MG63 (cell line): ENCODE results near the gene PRR23E. TPM values are rescaled to one million over a fixed set of nuclear protein-coding genes. Genes with fewer than 3 reads are reported as not detected.

ENCODE experiments used
- DNase-seq: peaks from one replicate; pipeline ENCODE4 v3.0.0-alpha.2; 2020
- H3K27me3 ChIP-seq: fragments of 250-450 bp; sonication (Bioruptor Pico); 2 replicates; pipeline ENCODE4 v1.5.1; 2020; ENCODE audit warnings: mild to moderate bottlenecking, moderate library complexity
- H3K36me3 ChIP-seq: fragments of 250-450 bp; sonication (Bioruptor Pico); 2 replicates; pipeline ENCODE4 v1.5.1; 2020; ENCODE audit warnings: mild to moderate bottlenecking, moderate library complexity
- H3K4me3 ChIP-seq: fragments of 250-450 bp; sonication (Bioruptor Pico); 2 replicates; pipeline ENCODE4 v1.5.1; 2020; ENCODE audit warnings: mild to moderate bottlenecking, moderate library complexity
- H3K9me3 ChIP-seq: fragments of 250-450 bp; sonication (Bioruptor Pico); 2 replicates; pipeline ENCODE4 v1.5.1; 2020; ENCODE audit warnings: mild to moderate bottlenecking, moderate library complexity
- total RNA-seq: library from RNA; depleted of rRNA; stranded (reverse); fragments of >200 nt; shearing (Covaris generic); gene quantifications from 2 replicates; pipeline ENCODE4 v1.2.3, GENCODE V29; 2014; ENCODE audit warnings: low replicate concordance

PRR23E gene
- total RNA-seq, 1 experiment from 2014 or later: not detected

DNA sequence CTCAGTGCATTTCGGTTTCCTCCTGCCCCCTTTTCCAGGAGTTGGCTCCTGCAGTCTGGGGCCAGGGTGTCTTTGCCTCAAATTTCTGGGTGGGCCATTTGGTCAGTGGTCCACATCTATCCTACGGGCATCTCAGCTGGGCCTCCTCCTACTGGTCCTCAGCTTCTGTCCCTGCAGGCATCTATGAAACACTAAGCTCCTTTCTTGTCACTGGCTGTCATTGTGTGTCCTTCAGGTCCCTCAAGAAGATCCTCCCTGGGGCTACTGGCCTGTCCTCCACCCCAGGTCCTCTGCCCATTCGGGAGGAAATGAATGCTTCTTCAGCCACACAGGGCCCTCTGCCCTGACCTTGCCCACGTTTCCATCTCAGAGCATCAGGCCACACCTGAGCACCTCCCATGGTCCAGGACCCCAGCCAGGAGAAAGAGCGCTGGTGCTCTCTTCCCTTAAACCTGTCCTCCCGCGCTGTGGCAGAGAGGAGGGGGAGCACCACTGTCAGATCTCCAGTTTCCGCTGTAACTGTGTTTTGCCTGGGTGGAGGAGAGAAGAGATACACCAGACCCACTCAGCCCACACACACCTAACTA is 1.8 kb downstream of the PRR23E start:
- no peak for DNase-seq
- H3K36me3 ChIP-seq: no peaks in the 10 kb centered on the region
- H3K27me3 ChIP-seq: 0 out of 2 replicates have a peak, but pooled peaks cover 3% of the 10 kb centered on the region
- H3K4me3 ChIP-seq: no peak overlapping the region
- H3K9me3 ChIP-seq: no peaks in the 10 kb centered on the region

DNA sequence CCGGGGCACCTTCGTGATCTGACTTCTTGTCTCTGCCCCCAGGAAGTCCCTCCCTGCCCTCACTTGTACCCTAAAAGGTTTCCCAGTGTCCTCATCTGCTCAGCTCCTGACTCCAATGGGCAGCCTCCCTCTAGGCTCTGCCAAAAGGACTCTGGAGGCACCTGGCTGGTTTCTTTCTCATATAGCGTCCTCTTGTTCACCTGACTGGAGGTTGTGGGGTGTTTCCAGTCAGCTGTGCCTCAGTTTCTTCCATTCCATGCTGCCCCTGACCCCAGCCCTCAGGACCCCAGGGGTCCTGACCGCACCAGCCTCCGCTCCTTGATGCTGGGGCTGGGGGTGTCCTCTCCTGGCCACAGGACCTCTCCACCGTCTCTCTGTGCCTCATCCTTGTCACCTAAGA is 2.5 kb downstream of the PRR23E start:
- H3K27me3 ChIP-seq: peaks cover 3% of the 10 kb centered on the region; the same call in 1 of the 2 replicates
- no peak overlapping the region for H3K4me3 ChIP-seq
- no peaks in the 10 kb centered on the region for H3K36me3 ChIP-seq
- H3K9me3 ChIP-seq: no peaks in the 10 kb centered on the region
- DNase-seq: no peak

- DNase-seq: no peak
- no peaks in the 10 kb centered on the region for H3K9me3 ChIP-seq
- no peak overlapping the region for H3K4me3 ChIP-seq
- H3K36me3 ChIP-seq: no peaks in the 10 kb centered on the region
- H3K27me3 ChIP-seq: peaks cover 5% of the 10 kb centered on the region; the same call in 1 of the 2 replicates
Observed at GRCh38 chr3:127196002-127196401, 3.1 kb downstream of the PRR23E start.

- H3K36me3 ChIP-seq: no peaks in the 10 kb centered on the region
- DNase-seq: no peak
- H3K4me3 ChIP-seq: no peak overlapping the region
- peaks cover under 1% of the 10 kb centered on the region; the same call in 1 of the 2 replicates for H3K9me3 ChIP-seq
- peaks cover 5% of the 10 kb centered on the region; the same call in 1 of the 2 replicates for H3K27me3 ChIP-seq
Observed at GRCh38 chr3:127196466-127197299, 3.8 kb downstream of the PRR23E start.

DNA sequence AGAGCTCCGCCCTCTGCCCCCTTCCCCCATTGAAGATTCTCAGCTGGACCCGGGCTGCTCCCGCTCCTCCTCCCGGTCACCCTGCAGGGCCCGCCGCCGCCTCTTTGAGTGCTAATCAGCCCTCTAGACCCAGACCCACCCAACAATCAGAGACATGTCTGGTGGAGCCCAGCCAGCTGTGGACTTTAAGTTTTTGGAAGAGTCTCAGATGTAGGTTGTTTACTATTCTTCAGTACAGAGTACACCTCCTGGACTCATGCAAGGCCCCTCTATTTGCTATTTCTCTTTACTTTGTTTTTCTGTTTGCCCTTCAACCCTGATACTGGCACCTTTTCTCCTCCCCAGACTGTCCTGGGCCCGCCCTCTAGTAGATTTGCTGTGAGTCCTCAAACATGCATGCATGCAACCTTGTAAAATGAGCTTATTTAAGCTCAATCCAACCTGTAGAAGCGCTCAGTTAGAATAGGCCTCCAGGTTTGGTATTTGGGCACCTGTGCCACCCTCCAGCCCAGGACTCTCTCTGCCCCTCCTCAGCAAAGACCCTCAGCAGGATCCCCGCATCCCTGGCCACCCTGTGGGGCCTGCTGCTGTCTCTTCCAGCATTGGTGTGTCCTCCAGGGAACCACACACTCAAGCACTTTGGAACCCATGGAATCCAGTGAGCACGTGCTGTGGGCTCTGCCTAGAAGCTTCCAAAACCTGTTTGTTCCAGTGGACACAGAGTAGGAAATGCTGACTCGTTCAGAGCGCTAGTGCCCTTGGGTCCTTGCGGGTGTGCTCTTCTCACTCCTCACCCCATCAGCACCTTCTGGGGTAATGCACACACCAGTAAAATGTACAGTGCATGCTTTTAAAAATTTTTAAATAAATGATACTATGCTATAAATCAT is 4.6 kb downstream of the PRR23E start:
- H3K27me3 ChIP-seq: peaks cover 5% of the 10 kb centered on the region; the same call in 1 of the 2 replicates
- DNase-seq: no peak
- H3K36me3 ChIP-seq: no peaks in the 10 kb centered on the region
- peaks cover 8% of the 10 kb centered on the region for H3K9me3 ChIP-seq
- no peak overlapping the region for H3K4me3 ChIP-seq

DNA sequence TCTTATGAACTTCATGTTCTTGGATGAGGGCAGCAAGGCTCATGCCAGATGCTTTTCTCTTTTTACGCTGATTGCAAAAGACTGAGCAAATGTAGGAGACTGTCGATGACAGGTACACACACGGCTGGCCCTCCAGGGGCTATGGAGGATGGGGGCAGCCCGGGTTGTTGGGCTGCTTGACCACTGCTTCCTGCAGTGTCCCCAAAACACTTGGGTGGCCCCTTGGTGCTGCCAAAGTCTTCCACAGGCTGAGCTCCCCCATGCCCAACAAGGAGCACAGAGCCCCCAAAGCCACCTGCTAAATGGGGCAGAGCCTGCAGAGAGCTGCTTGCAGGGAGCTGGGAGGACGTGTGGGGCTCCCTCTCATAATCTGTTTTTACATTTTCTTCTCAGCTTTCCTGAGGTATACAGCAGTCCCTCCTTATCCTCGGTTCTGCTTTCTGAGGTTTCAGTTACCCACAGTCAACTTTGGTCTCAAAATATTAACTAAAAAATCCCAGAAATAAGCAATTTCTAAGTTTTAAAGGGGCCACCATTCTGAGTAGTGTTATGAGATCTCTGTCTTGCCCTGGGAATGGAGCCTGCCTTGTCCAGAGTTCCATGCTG is 7.3 kb downstream of the PRR23E start:
- Histone ChIP-seq H3K9me3 (peaks cover 8% of the 10 kb centered on the region), H3K4me3 (no peak overlapping the region), H3K27me3 (peaks cover 5% of the 10 kb centered on the region; the same call in 1 of the 2 replicates), H3K36me3 (no peaks in the 10 kb centered on the region)
- no peak for DNase-seq

DNA sequence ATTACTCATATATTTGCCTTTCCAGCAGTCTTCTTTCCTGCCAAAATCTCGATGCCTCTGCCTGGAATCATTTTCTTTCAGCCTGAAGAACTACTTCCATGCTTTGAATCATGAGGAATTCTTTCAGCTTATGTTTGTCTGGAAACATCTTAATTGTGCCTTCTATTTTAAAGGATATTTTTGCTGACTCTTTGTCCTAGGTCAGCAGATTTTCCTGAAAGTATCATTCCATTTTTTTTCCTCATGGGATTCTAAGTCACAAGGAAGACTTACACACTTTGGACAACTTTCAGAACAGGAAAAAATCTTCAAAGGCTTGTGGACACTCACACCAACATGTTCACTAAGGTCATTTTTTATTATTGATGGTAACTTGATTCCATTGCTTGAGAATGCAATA is 10.1 kb downstream of the PRR23E start:
- Histone ChIP-seq H3K27me3 (peaks cover 5% of the 10 kb centered on the region; the same call in 1 of the 2 replicates), H3K36me3 (no peaks in the 10 kb centered on the region)

DNA sequence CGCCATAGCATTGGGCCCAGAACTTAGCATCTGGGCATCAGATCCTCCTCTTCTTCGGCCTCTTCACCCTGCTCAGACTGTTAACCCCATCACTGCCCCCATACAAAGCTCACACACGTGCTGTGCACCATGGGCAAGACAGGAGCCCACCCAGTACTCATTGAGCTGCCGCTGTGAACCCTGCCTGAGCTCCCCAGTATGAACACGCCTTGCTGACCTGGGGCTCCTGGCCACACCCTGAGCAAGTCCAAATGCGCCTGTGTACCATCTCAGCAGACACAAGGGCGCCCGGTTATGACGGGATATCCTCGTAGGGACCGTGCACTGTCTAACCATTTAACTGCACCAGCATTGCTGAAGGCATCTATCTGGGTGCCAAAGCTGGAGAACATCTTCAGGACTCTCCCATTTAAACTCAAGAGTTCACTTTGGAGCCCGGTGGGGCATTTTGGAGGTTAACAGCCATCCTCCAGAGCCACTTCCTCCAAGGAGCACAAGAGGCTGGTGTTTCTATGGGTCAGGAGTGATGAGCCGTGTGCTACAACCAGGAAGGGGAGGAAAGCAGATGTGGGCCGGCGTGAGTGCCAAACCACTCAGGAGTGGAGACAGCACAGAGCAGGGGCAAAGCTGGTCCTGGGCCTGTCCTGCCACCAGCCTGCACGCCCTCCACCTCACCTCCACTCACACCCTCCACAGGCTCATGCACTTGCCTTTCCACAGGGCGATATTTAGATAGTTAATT is 12.1 kb downstream of the PRR23E start:
- Histone ChIP-seq H3K9me3 (peaks cover 8% of the 10 kb centered on the region), H3K36me3 (no peaks in the 10 kb centered on the region), H3K27me3 (peaks cover 2% of the 10 kb centered on the region; the same call in 1 of the 2 replicates), H3K4me3 (no peak overlapping the region)
- no peak for DNase-seq

More for the DNA sequence above, 10.1 kb downstream of the PRR23E start:
- no peak for DNase-seq
- Histone ChIP-seq H3K9me3 (peaks cover 8% of the 10 kb centered on the region), H3K4me3 (no peak overlapping the region)

DNA sequence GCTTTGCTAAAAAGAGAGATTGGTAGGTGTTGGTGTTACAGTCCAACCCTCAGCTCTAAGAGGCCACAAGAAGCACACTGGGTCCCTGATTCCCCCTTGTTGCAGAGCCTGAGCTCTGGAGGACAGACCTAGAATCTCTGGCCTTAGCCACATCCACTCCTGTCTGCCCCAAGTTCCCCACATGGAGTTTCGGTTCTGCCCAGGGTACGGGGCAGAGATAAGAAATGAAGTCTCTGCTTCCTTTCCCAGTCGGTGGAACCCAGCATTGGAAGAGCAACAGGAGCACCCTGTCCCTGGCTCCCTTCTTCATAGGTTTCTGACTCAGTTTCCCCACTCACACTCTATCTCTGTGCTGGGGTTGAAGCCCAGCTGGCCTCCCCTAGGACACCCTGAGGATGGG is 13.2 kb downstream of the PRR23E start:
- Histone ChIP-seq H3K9me3 (peaks cover 8% of the 10 kb centered on the region), H3K4me3 (no peak overlapping the region), H3K36me3 (no peaks in the 10 kb centered on the region), H3K27me3 (no peaks in the 10 kb centered on the region)
- no peak for DNase-seq

- no peaks in the 10 kb centered on the region for H3K36me3 ChIP-seq
- no peak for DNase-seq
- H3K4me3 ChIP-seq: no peak overlapping the region
- peaks cover 6% of the 10 kb centered on the region for H3K9me3 ChIP-seq
- no peaks in the 10 kb centered on the region for H3K27me3 ChIP-seq
Observed at GRCh38 chr3:127206611-127207516, 13.9 kb downstream of the PRR23E start.

DNA sequence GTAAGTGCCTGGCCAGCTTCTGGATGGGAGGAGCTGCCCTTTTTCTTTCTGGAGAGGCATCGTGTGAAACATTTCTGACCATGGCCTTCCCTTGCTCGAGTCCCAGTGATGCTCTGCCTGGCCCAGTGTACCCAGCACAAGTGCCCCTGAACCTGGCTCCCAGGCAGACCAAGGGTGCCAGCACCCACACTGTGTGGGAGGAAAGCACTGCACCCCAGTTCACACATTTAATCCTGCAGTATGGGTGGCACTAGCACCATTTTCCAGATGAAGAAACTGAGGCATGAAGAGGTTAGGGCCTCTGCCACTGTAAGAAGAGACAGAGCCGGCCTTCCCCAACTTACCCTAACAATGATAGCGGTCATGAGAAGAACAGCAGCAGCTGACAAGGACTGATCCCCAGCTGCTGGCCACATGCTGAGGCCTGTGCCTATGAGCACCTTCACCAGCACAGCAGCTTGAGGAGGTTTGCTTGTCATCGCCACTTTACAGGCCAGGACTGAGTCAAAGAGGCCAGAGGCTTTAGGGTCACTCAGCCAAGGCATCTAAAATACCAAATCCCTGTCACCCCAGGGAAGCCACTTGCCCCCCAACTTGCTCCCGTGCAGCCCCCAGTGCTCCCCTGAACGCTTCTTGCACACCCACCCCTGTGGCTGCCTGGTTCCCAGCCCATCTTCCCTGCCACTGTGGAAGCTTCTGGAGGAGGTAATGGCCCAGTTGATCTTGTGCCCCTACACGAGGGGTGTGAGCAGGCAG is 15.0 kb downstream of the PRR23E start:
- no peaks in the 10 kb centered on the region for H3K27me3 ChIP-seq
- H3K9me3 ChIP-seq: no peaks in the 10 kb centered on the region
- DNase-seq: no peak
- H3K4me3 ChIP-seq: no peak overlapping the region
- no peaks in the 10 kb centered on the region for H3K36me3 ChIP-seq

GRCh38 chr3:127208483-127209100 is 15.7 kb downstream of the PRR23E start:
- Histone ChIP-seq H3K36me3 (no peaks in the 10 kb centered on the region), H3K4me3 (no peak overlapping the region), H3K9me3 (no peaks in the 10 kb centered on the region), H3K27me3 (no peaks in the 10 kb centered on the region)
- no peak for DNase-seq

DNA sequence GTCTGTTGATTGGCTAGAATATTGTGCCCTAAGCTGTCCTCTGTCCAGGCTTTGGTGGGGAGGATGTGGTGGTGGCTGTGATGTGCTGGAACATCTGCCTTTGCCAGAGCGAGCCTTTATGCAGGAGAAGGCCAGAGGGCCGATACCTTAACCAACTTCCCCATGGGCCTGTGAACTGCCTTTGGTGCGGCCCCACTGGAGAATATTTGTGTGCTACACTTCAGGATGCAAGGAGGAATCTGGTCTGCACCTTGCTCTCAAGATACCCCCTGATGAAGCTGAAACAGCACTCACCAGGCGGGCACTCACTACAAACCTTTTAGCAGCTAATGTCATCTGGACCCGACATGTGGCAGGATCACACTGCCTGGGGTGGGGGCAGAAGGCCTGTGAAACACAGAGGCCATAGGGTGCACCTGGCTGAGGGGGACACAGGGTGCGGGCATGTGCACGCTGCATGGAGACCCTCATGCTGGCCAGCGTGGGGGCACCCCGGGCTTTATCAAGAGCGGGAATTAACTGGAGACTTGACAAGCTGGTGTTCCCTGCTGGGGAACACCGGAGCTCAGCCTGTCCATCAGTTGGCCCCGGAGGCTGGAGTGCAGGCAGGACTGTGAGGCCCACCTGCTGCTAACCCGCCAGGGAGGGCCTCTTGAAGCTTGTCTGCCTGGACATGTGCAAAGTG is 16.4 kb downstream of the PRR23E start:
- H3K9me3 ChIP-seq: no peaks in the 10 kb centered on the region
- no peaks in the 10 kb centered on the region for H3K36me3 ChIP-seq
- no peaks in the 10 kb centered on the region for H3K27me3 ChIP-seq
- H3K4me3 ChIP-seq: no peak overlapping the region
- DNase-seq: no peak
